Occipital lobe (tissue), 2 donors: ENCODE data around the gene TRABD. TPM values are rescaled to one million over a fixed set of nuclear protein-coding genes. Genes with fewer than 3 reads are reported as not detected.
"Not testable (repeated sequence)": the region's sequence is repeated elsewhere in the genome, so short reads cannot be mapped to it uniquely, and the experiment has no call there.

Experiments used
- DNase-seq: peaks from one replicate; lab custom pipeline; 2025; lab: John Stamatoyannopoulos, UW
- total RNA-seq: library from RNA; depleted of rRNA; stranded (reverse); fragments of >200 nt; gene quantifications from one replicate; pipeline ENCODE4 v1.2.3, GENCODE V29; 2014

The TRABD gene
- total RNA-seq, 1 donor from 2014 or later, result 3.0 TPM

GRCh38 chr22:50201191-50202129, 15.7 kb downstream of the TRABD start:
- no peak for DNase-seq

GRCh38 chr22:50202130-50202666, 16.5 kb downstream of the TRABD start:
- DNase-seq, result no peak

GRCh38 chr22:50203288-50203687, 17.6 kb downstream of the TRABD start:
- no peak for DNase-seq

- no peak for DNase-seq
These were observed 18.9 kb downstream of the TRABD start for GRCh38 chr22:50204571-50204970.

GRCh38 chr22:50204998-50205397, 19.3 kb downstream of the TRABD start:
- DNase-seq, result not testable (repeated sequence)

GRCh38 chr22:50205781-50206569, 20.3 kb downstream of the TRABD start:
- DNase-seq, result no peak

- no peak for DNase-seq
These were observed 20.9 kb downstream of the TRABD start for GRCh38 chr22:50206599-50206998.

- DNase-seq, result no peak
These were observed 21.8 kb downstream of the TRABD start for GRCh38 chr22:50207383-50208140.

GRCh38 chr22:50208430-50208938, 22.8 kb downstream of the TRABD start:
- DNase-seq, result no peak

GRCh38 chr22:50208939-50209892, 23.5 kb downstream of the TRABD start:
- DNase-seq, result no peak

- no peak for DNase-seq
These were observed 24.2 kb downstream of the TRABD start for GRCh38 chr22:50209893-50210292.

GRCh38 chr22:50210378-50211139, 24.8 kb downstream of the TRABD start:
- DNase-seq, result no peak

GRCh38 chr22:50211147-50211546, 25.4 kb downstream of the TRABD start:
- DNase-seq, result no peak

- no peak for DNase-seq
These were observed 27.6 kb downstream of the TRABD start for GRCh38 chr22:50213263-50213662.

GRCh38 chr22:50215297-50216054, 29.8 kb downstream of the TRABD start:
- DNase-seq, result no peak

- no peak for DNase-seq
These were observed 30.5 kb downstream of the TRABD start for GRCh38 chr22:50216055-50216683.

- no peak for DNase-seq
These were observed 31.2 kb downstream of the TRABD start for GRCh38 chr22:50216684-50217520.
